ENCODE results near the gene GAS7. TPM values are rescaled to one million over a fixed set of nuclear protein-coding genes. Genes with fewer than 3 reads are reported as not detected.
"Not testable (repeated sequence)": the region's sequence is repeated elsewhere in the genome, so short reads cannot be mapped to it uniquely, and the experiment has no call there.

GAS7 gene
- total and polyA plus RNA-seq, 2 donors (not counting 1 experiment from before 2014, with no cell fraction given), result 3.4 to 13.6 TPM

DNA sequence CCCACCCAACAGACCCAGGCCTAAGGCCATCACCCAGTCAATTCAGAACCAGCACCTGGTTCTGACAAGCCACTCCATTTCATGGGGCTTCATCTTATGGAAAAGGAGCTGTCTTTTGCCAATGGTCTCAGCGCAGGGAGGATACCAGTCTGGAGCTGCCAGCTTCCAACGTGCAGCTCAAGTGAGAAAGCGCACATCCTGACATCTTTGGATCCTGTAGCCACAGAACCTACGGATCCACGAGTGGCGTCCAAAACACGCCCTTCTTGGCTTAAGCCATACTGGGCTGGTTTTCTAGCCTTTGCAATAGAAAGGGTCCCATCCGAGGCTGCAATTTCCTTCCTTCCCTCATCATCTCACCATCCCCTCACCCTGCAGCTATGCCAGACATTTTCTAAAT lies 101.8 kb downstream of the GAS7 start:
- no peak overlapping the region for H3K27ac ChIP-seq (ENCODE audit: low read length in 2 of 2)
- no peaks in the 10 kb centered on the region for H3K27me3 ChIP-seq (replicated peaks in 1 of 4; ENCODE audit: control extremely low read depth in 1 of 4, control insufficient read depth in 3 of 4, insufficient read depth in 4 of 4, low read length in 3 of 4)
- WGBS (ENCODE audit: insufficient coverage), result 88% methylated on average over 8 of the region's 8 CpGs
- ChIA-PET CTCF (no interaction called here), POLR2A (no interaction called here)
- H3K9ac ChIP-seq (ENCODE audit: low read length), result no peak overlapping the region
- no peaks in the 10 kb centered on the region for H3K4me1 ChIP-seq (ENCODE audit: control insufficient read depth in 2 of 2, insufficient read depth in 2 of 2, low read length in 2 of 2)
- H3K4me3 ChIP-seq (ENCODE audit: control extremely low read depth in 1 of 5, extremely low read depth in 1 of 5, insufficient read depth in 1 of 5, low read depth in 2 of 5, low read length in 4 of 5), result no peak overlapping the region
- no peaks in the 10 kb centered on the region for H3K36me3 ChIP-seq (replicated peaks in 1 of 2; ENCODE audit: control extremely low read depth in 1 of 2, control insufficient read depth in 1 of 2, extremely low read depth in 1 of 2, insufficient read depth in 2 of 2, low read length in 1 of 2)
- no peaks in the 10 kb centered on the region for H3K79me2 ChIP-seq (ENCODE audit: control insufficient read depth, insufficient read depth, low read length)
- H3K9me3 Mint-ChIP-seq (ENCODE audit: insufficient read depth), result no peaks in the 10 kb centered on the region
- peaks cover 4% of the 10 kb centered on the region for H3K27me3 Mint-ChIP-seq
- DNase-seq (no peak), ATAC-seq (ENCODE audit: low read depth) (no peak)
- no peak overlapping the region for H3K27ac Mint-ChIP-seq
- no peak overlapping the region for H2AFZ ChIP-seq (ENCODE audit: insufficient read depth, low read depth, low read length, poor library complexity, severe bottlenecking)
- no peak overlapping the region for H3K4me2 ChIP-seq (replicated peaks; ENCODE audit: low read depth, low read length, poor library complexity, severe bottlenecking)
- H3K4me3 Mint-ChIP-seq, result no peak overlapping the region
- no peaks in the 10 kb centered on the region for H3K9me3 ChIP-seq (ENCODE audit: control extremely low read depth in 1 of 3, control insufficient read depth in 2 of 3, insufficient read depth in 1 of 3, low read length in 2 of 3)
- no peaks in the 10 kb centered on the region for H3K4me1 Mint-ChIP-seq
- H4K20me1 ChIP-seq (ENCODE audit: control insufficient read depth, insufficient read depth, low read length, poor library complexity, severe bottlenecking), result no peaks in the 10 kb centered on the region
- TF ChIP-seq EZH2 (IDR thresholded peaks at IDR 0.05; ENCODE audit: borderline replicate concordance, insufficient read depth, low read depth, low read length, poor library complexity, severe bottlenecking), result no peak
- TF ChIP-seq, protein P1, sequence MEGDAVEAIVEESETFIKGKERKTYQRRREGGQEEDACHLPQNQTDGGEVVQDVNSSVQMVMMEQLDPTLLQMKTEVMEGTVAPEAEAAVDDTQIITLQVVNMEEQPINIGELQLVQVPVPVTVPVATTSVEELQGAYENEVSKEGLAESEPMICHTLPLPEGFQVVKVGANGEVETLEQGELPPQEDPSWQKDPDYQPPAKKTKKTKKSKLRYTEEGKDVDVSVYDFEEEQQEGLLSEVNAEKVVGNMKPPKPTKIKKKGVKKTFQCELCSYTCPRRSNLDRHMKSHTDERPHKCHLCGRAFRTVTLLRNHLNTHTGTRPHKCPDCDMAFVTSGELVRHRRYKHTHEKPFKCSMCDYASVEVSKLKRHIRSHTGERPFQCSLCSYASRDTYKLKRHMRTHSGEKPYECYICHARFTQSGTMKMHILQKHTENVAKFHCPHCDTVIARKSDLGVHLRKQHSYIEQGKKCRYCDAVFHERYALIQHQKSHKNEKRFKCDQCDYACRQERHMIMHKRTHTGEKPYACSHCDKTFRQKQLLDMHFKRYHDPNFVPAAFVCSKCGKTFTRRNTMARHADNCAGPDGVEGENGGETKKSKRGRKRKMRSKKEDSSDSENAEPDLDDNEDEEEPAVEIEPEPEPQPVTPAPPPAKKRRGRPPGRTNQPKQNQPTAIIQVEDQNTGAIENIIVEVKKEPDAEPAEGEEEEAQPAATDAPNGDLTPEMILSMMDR (IDR thresholded peaks at IDR 0.05), result no peak
- intact Hi-C loops (cut with micrococcal nuclease), result no loop called here

DNA sequence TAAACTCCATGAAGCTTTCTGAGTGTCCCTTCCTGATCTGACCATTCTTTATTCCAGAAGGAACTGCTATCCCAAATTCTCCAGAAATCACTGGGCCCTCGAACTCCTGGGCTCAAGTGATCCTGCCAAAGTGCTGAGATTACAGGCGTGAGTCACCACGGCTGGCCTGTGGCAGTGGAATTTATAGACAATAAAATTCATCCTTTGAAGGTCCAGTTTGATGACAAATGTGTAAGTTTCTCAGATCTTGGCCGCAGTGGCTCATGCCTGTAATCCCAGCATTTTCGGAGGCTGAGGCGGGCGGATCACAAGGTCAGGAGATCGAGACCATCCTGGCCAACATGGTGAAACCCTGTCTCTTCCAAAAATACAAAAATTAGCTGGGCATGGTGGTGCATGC lies 103.1 kb downstream of the GAS7 start:
- H3K4me1 ChIP-seq (ENCODE audit: control insufficient read depth in 2 of 2, insufficient read depth in 2 of 2, low read length in 2 of 2); H3K27me3 Mint-ChIP-seq; H3K36me3 ChIP-seq (replicated peaks in 1 of 2; ENCODE audit: control extremely low read depth in 1 of 2, control insufficient read depth in 1 of 2, extremely low read depth in 1 of 2, insufficient read depth in 2 of 2, low read length in 1 of 2); H4K20me1 ChIP-seq (ENCODE audit: control insufficient read depth, insufficient read depth, low read length, poor library complexity, severe bottlenecking); H2AFZ ChIP-seq (ENCODE audit: insufficient read depth, low read depth, low read length, poor library complexity, severe bottlenecking); intact Hi-C loops (cut with micrococcal nuclease); H3K27me3 ChIP-seq (replicated peaks in 1 of 4; ENCODE audit: control extremely low read depth in 1 of 4, control insufficient read depth in 3 of 4, insufficient read depth in 4 of 4, low read length in 3 of 4); H3K27ac ChIP-seq (ENCODE audit: low read length in 2 of 2); DNase-seq; H3K9ac ChIP-seq (ENCODE audit: low read length); H3K4me1 Mint-ChIP-seq; H3K4me3 ChIP-seq (ENCODE audit: control extremely low read depth in 1 of 5, extremely low read depth in 1 of 5, insufficient read depth in 1 of 5, low read depth in 2 of 5, low read length in 4 of 5); ATAC-seq (ENCODE audit: low read depth); POLR2A ChIA-PET; H3K4me2 ChIP-seq (replicated peaks; ENCODE audit: low read depth, low read length, poor library complexity, severe bottlenecking); H3K27ac Mint-ChIP-seq; H3K79me2 ChIP-seq (ENCODE audit: control insufficient read depth, insufficient read depth, low read length); H3K4me3 Mint-ChIP-seq; H3K9me3 Mint-ChIP-seq (ENCODE audit: insufficient read depth); H3K9me3 ChIP-seq (ENCODE audit: control extremely low read depth in 1 of 3, control insufficient read depth in 2 of 3, insufficient read depth in 1 of 3, low read length in 2 of 3): not testable (repeated sequence)
- 95% methylated on average over 7 of the region's 8 CpGs for WGBS (ENCODE audit: insufficient coverage)
- CTCF ChIA-PET, result interaction anchor here (0.5 kb wide), 1 partner anchor 37 kb away, joined by 5 read pairs; no protein-coding TSS in a partner anchor

All from B cell (primary cell).